ENCODE results near the gene DYNLRB1. TPM values are rescaled to one million over a fixed set of nuclear protein-coding genes. Genes with fewer than 3 reads are reported as not detected.

DYNLRB1 gene
- total RNA-seq, 1 donor from 2014 or later: 104 TPM

DNA sequence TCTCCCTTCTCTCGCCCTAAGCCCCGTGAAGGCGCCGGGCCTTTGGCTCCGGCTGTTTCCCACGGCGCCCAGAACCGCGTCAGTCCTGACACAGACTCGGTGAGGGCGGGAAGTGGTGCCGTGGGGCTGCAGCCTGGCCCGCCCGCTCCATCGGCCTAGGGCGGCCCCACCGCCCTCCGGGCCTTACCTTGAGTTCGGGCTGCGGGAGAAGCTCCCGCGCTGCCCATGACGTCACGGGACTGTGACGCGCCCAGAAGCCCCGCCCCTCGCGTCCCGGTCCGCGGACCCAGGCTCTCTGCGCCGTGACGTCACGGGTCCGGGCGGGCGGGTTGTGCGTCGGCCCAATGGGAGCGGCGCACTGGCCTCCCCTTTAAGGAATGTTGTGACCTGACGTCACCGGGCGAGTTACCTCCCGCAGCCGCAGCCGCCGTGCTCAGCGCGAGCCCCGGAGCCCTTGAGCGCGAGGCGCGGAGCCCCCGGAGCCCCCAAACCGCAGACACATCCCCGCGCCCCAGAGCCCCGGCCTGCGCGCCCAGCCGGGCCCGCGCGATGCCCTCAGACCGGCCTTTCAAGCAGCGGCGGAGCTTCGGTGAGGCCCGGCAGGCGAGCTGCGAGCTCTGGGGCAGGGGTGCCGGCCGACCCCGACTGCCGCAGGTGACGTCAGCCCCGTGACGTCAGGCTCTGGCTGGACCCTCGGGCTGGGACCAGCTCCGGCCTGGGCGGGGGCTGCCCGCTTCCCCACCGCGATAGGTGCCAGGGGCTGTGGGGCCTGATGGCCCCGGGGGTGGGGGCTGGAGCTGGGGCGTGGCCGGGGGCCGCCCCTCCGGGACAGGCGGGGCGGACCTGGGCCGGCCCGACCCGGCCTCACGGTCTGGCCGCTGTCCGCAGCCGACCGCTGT, 42.3 kb downstream of the DYNLRB1 start, which contains the start of gene MAP1LC3A:
Gene MAP1LC3A, plus strand, starts transcription at position 399 of the 899 bp plus-strand sequence. Its CDS starts 151 bp downstream, at position 550.
- H3K4me3 Mint-ChIP-seq: peak within 1 kb of the TSS; percentile 83
- no peaks in the 10 kb centered on the region for H3K9me3 Mint-ChIP-seq
- intact Hi-C loops (cut with micrococcal nuclease): loop anchor here (1.0 to 10.0 kb wide), 8 partner anchors 23 to 255 kb away; partner anchors contain the start of genes AHCY, DYNLRB1, ITCH and PIGU
- peaks cover 2% of the 10 kb centered on the region for H3K36me3 Mint-ChIP-seq (ENCODE audit: low read depth)
- peak; percentile 92 for DNase-seq (ENCODE audit: low spot score)
- H3K27me3 Mint-ChIP-seq (ENCODE audit: insufficient read depth): no peaks in the 10 kb centered on the region
- H3K27ac Mint-ChIP-seq: peak within 1 kb of the TSS; percentile 78
- H3K4me1 Mint-ChIP-seq (ENCODE audit: low read depth): peaks cover 12% of the 10 kb centered on the region

DNA sequence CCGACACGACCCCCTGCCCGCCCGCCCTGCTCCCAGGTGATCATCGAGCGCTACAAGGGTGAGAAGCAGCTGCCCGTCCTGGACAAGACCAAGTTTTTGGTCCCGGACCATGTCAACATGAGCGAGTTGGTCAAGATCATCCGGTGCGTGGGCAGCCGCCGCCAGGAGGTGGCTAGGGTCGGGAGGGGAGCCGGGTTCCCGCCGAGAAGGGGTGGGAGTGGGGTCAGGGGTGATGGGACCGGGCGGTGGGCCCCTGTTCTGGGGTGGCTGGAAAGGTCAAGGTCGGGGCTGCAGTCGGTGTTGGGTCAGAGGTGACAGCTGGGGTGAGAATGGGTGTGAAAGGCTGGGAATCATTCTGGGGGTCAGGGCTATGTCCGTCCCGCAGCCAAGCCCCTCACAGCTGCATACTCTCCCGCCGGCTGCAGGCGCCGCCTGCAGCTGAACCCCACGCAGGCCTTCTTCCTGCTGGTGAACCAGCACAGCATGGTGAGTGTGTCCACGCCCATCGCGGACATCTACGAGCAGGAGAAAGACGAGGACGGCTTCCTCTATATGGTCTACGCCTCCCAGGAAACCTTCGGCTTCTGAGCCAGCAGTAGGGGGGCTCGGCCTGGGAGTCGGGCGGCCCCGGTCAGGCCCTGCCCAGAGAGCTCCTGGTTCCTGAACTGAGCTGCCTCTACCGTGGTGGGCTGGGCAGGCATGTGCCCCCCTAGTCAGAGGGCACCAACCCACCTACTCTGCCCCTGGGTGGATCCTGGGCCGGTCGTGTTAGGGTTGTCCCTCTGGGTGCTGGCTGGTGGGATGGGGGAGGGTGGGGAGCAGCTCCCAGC, 43.3 kb downstream of the DYNLRB1 start:
- peak overlapping the region; percentile 23 for H3K27ac Mint-ChIP-seq
- intact Hi-C loops (cut with micrococcal nuclease): loop anchor here (10.0 kb wide), 1 partner anchor 65 kb away; no protein-coding TSS in a partner anchor

DNA sequence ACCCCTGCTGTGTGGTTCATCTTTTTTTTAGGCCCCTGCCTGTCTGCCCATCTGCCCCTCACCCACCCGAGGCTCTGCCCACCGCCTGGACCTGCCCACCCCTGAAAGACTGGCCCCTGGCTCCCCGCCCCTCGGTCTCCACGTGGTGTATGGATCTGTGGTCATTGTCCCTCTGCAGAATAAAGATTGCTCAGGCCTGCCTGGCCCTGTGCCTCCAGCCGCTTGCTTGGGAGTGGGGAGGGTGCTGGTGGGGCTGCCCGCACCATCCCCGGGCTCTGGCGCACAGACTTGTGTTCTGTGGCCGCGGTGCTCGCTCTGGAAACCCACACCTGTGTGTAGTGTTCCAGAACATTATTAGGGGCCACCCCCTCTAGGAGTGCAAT, 43.9 kb downstream of the DYNLRB1 start:
- H3K36me3 Mint-ChIP-seq (ENCODE audit: low read depth): peaks cover 2% of the 10 kb centered on the region
- DNase-seq (ENCODE audit: low spot score): no peak
- H3K9me3 Mint-ChIP-seq: no peaks in the 10 kb centered on the region
- intact Hi-C loops (cut with micrococcal nuclease): no loop called here
- H3K27ac Mint-ChIP-seq: peak overlapping the region; percentile 63
- H3K4me1 Mint-ChIP-seq (ENCODE audit: low read depth): peaks cover 12% of the 10 kb centered on the region
- H3K27me3 Mint-ChIP-seq (ENCODE audit: insufficient read depth): no peaks in the 10 kb centered on the region
- H3K4me3 Mint-ChIP-seq: peak overlapping the region; percentile 68

More for the DNA sequence above, 43.3 kb downstream of the DYNLRB1 start:
- no peaks in the 10 kb centered on the region for H3K27me3 Mint-ChIP-seq (ENCODE audit: insufficient read depth)
- H3K9me3 Mint-ChIP-seq: no peaks in the 10 kb centered on the region
- peaks cover 12% of the 10 kb centered on the region for H3K4me1 Mint-ChIP-seq (ENCODE audit: low read depth)
- H3K36me3 Mint-ChIP-seq (ENCODE audit: low read depth): peaks cover 2% of the 10 kb centered on the region
- peak overlapping the region; percentile 66 for H3K4me3 Mint-ChIP-seq
- DNase-seq (ENCODE audit: low spot score): no peak

DNA sequence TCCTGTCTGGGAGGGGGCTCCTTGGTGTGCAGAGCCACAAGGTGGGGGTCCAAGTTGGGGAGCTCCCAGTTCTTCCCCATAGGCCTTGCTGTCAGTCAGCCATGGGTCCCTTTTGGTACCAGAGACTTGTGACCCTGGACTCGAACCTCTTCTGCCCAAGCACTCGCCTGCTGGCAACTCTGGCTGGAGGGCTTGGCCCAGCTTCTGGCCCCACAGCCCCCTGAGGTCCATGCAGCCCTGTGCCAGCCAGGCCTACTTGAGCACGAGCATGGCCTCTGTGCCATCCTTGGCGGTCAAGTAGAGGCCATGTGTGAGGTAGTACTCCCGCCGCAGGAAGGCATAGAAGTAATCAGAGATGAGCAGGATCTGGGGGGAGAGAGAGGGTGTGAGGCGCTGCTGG, 44.4 kb downstream of the DYNLRB1 start:
- Mint-ChIP-seq H3K27me3 (ENCODE audit: insufficient read depth) (no peaks in the 10 kb centered on the region), H3K4me1 (ENCODE audit: low read depth) (peaks cover 12% of the 10 kb centered on the region), H3K4me3 (no peak overlapping the region), H3K36me3 (ENCODE audit: low read depth) (peaks cover 2% of the 10 kb centered on the region), H3K27ac (no peak overlapping the region), H3K9me3 (no peaks in the 10 kb centered on the region)
- DNase-seq (ENCODE audit: low spot score): no peak
- intact Hi-C loops (cut with micrococcal nuclease): no loop called here

DNA sequence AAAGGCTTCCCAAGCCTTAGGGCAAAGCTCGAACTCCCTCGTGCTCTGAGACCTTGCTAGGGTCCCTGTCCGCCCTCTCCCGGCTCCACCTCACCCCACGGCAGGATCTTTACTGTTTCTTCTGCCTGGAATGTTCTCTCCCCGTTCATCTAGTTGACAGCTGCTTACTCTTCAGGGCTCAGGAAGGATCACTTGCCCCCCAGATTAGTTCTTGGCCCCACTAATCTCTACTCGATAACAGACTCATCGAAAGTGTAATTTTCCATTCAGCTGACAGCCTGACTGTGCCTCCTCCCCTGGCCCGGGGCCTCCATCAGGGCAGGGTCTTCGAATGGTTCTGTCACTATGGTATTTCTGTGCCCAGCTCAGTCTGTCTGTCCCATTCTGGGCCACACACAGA, 45.4 kb downstream of the DYNLRB1 start:
- peaks cover 12% of the 10 kb centered on the region for H3K4me1 Mint-ChIP-seq (ENCODE audit: low read depth)
- intact Hi-C loops (cut with micrococcal nuclease): no loop called here
- no peak for DNase-seq (ENCODE audit: low spot score)
- peak overlapping the region; percentile 11 for H3K4me3 Mint-ChIP-seq
- H3K9me3 Mint-ChIP-seq: no peaks in the 10 kb centered on the region
- peaks cover 2% of the 10 kb centered on the region for H3K36me3 Mint-ChIP-seq (ENCODE audit: low read depth)
- no peaks in the 10 kb centered on the region for H3K27me3 Mint-ChIP-seq (ENCODE audit: insufficient read depth)
- H3K27ac Mint-ChIP-seq: peak overlapping the region; percentile 54

DNA sequence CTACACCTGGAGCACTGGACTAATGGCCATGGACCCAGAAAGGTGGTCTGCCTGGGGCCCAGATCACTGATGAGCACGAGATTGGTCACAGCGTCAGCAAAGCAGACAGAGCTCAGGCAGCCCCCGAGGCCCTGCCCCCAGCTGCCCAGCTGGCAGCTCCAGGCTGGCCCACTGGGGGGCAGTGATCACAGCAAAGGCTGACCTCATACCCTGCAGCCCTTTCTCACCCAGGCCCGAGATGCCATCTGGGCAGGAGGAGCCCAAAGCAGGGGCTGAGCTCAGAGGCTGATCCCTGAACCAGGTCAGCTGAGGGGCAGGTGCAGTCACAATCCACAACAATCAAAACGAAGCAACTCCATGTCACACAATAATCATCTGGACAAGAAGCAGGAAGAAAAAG, 46.4 kb downstream of the DYNLRB1 start:
- intact Hi-C loops (cut with micrococcal nuclease): no loop called here
- Mint-ChIP-seq H3K36me3 (ENCODE audit: low read depth) (peaks cover 2% of the 10 kb centered on the region), H3K9me3 (no peaks in the 10 kb centered on the region), H3K4me1 (ENCODE audit: low read depth) (peaks cover 7% of the 10 kb centered on the region), H3K27ac (no peak overlapping the region), H3K4me3 (no peak overlapping the region), H3K27me3 (ENCODE audit: insufficient read depth) (no peaks in the 10 kb centered on the region)
- no peak for DNase-seq (ENCODE audit: low spot score)

DNA sequence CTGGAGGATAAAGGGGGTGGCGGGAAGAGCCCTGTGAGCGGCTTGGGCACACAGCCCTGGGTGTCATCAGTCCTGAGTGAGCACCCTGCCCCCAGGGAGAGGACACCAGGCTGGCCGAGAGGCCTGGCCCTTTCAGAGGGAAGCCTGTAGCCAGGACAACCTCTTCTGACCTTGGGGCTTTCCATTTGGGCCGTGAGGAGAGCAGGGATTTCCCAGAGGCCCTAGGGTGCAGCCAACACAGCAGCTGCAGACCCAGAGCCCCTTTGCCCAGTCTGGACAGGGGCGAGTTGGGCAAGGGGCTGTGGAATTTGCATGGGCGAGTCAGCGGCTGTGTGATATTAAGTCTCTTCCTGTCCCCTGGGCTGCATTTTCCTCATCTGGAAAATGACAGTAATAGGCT, 48.6 kb downstream of the DYNLRB1 start:
- Mint-ChIP-seq H3K4me1 (ENCODE audit: low read depth) (no peaks in the 10 kb centered on the region), H3K4me3 (no peak overlapping the region), H3K27me3 (ENCODE audit: insufficient read depth) (no peaks in the 10 kb centered on the region), H3K9me3 (no peaks in the 10 kb centered on the region), H3K27ac (no peak overlapping the region), H3K36me3 (ENCODE audit: low read depth) (peaks cover 2% of the 10 kb centered on the region)
- no peak for DNase-seq (ENCODE audit: low spot score)
- intact Hi-C loops (cut with micrococcal nuclease): no loop called here

DNA sequence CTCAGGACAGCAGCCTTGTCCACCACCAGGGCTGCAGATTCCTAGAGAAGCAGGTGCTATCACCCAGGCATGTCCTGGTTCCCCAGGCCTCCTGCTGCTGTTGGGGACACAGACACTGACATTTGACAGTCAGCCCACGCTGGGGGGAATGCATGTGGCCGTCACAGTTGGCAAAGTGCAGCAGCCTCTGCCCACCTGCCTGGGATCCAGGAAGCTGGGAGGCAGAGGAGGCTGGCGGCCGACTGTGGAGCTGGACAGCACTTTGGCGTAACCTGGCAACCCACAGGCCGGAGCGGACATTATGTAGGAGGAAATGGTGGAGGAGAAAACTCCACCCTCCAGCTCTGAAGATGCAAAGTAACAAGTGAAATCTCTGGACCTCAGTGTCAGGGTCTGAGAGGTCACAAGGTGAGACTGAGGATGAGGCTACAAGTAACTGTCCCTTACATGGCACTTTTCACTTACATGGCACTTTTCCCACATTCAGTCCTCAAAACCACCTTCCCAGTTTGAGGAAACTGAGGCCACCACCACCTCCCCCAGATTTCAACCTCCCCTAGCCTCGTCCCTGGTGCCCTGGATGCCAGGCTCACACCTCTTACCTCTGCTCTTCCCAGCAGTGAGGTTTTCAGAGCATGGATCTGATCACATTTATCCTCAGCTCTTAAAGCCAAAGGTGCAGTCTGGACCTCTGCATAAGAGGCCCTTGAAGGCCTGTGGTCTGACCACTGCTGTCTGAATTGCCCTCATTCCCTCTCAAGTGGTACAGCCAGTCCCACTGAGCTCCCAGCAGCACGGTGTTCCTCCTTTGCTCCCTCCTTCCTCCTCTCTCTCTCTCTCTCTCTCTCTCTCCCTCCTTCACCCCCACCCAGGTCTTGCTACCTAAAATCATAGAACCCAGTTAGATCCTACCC, 51.0 kb downstream of the DYNLRB1 start:
- Mint-ChIP-seq H3K27ac (no peak overlapping the region), H3K9me3 (no peaks in the 10 kb centered on the region), H3K4me1 (ENCODE audit: low read depth) (peaks cover 11% of the 10 kb centered on the region), H3K4me3 (no peak overlapping the region), H3K36me3 (ENCODE audit: low read depth) (no peaks in the 10 kb centered on the region), H3K27me3 (ENCODE audit: insufficient read depth) (no peaks in the 10 kb centered on the region)
- DNase-seq (ENCODE audit: low spot score): no peak
- intact Hi-C loops (cut with micrococcal nuclease): no loop called here

DNA sequence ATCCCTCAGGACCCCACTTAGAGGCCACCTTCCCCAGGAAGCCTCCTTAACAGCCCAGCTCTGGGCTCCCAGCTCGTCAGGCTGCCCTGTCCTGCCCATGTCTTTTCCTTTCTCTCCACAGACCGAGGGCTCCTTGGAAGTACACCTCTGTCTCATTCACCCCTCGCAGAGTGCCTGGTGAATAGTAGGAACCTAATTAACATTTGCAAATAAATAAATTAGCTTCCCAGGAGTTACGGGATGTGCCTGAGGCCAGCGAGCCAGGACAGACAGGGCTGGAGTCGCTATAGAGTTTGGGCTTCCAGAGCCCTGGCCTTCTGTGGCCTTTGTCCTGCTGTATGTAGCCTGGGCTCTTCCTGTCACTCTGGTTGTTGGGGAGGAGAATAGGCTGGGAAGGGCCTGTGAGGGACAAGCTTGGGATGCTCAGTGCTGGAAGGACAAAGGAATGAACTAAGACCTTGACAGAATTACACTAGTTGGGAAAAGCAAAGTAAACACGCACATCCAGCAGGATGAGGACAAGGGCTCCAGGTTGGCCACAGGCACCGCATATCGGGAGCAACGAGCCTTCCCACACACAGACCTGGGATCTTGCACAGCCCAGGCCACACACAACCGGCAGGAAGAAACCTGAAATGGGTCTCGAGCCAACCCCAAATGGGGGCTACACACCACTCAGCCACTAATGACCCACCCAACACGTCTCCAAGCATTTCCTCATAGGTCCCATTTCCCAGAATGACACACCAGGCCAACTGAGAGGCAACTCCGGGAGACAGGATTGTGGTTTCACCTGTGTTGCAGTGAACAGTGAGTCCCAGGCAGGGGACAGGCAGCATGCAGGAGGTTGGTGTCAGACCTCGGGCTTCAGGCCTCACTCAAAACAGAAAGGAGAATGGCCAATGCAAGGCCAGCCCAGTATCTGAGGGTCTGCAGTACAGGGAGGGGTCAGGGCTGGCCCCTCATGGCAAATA, 52.0 kb downstream of the DYNLRB1 start:
- Mint-ChIP-seq H3K9me3 (no peaks in the 10 kb centered on the region), H3K4me1 (ENCODE audit: low read depth) (peaks cover 11% of the 10 kb centered on the region), H3K27me3 (ENCODE audit: insufficient read depth) (no peaks in the 10 kb centered on the region), H3K36me3 (ENCODE audit: low read depth) (no peaks in the 10 kb centered on the region), H3K4me3 (no peak overlapping the region), H3K27ac (no peak overlapping the region)
- intact Hi-C loops (cut with micrococcal nuclease): no loop called here
- no peak for DNase-seq (ENCODE audit: low spot score)

DNA sequence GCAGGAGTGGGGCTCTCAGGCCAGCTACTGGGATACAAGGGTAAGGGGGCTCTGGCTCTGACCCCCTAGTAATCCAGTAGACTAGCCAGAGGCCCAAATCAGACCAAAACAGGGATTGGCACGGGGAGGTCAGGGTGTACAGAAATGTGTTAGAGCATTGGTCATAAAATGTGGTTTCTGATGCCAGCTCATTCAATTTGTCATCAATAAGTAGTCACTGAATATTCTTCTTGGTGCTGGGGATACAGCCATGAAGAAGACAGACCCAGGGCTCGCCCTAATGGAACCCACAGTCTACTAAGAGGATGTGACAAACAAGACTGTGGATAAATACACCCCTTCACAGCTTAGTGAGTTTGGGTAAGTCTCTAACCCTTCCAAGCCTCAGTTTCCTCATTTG, 53.4 kb downstream of the DYNLRB1 start:
- Mint-ChIP-seq H3K9me3 (no peaks in the 10 kb centered on the region), H3K27ac (peak overlapping the region; percentile 7), H3K36me3 (ENCODE audit: low read depth) (peaks cover 6% of the 10 kb centered on the region), H3K4me1 (ENCODE audit: low read depth) (peaks cover 11% of the 10 kb centered on the region), H3K4me3 (no peak overlapping the region), H3K27me3 (ENCODE audit: insufficient read depth) (no peaks in the 10 kb centered on the region)
- DNase-seq (ENCODE audit: low spot score): no peak
- intact Hi-C loops (cut with micrococcal nuclease): no loop called here

DNA sequence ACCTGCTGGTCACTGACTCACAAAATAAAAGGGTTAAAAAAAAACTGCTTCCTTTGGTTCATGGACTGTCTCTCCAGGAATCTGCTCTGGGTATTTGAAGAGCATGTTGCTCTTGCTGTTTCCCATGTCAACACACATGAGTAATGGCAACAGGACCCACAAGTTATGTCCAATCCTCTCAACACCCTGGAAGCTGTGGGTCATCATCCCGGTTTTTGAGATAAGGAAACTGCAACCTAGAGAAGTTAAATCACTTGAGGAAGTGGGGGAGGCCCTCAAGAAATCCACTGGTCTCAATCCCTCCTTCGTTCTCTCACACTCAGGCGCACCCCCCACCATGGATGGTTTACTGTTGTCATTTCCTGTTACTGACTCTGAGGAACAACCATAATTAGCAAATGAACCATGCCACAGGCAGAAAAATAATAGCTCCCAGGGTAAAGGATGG, 54.7 kb downstream of the DYNLRB1 start:
- intact Hi-C loops (cut with micrococcal nuclease): no loop called here
- Mint-ChIP-seq H3K4me1 (ENCODE audit: low read depth) (peaks cover 11% of the 10 kb centered on the region), H3K9me3 (no peaks in the 10 kb centered on the region), H3K27ac (peak overlapping the region; percentile 81), H3K27me3 (ENCODE audit: insufficient read depth) (no peaks in the 10 kb centered on the region), H3K36me3 (ENCODE audit: low read depth) (peaks cover 8% of the 10 kb centered on the region), H3K4me3 (no peak overlapping the region)
- no peak for DNase-seq (ENCODE audit: low spot score)
